ENCODE data around the gene TPPP3.

DNA sequence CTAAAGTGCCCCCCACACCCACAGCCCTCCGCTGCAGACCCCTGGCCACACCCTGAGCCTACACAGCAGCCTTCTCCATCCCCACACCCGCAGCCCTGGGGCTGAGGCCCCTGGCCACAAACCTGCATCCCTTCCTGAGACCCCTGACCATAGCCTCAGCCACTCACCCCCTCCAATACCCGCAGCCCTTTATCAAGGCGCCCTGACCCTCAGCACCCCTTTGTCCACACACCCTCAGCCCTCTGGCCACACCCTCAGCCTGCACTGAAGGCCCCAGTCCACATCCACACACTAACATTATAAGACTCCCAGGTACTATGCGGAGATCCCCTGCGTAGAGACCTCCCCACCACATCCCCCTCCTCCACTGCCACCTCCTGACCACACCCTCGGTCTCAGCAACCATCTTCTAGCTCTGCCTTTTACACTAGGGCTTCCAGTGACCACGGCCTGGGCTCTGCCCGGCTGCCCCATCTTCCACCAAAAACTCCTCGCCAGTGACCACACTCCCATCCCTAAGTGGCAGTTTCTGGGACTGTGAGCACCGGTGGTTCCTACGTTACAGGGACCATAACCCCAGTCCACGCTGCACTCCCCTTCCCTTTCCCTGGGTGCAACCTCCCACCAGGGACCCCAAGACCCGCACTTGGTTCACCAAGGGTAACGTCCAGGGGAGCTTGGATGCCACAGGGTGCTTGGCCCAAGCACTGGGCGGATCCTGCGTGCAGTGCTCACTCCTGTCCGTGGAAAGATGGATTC, 818 bp downstream of the TPPP3 start:
- no peak for TF ChIP-seq GABPA (tag; conservative IDR thresholded peaks at IDR 0.05; ENCODE audit: low read depth)
- TF ChIP-seq NCOA1 (IDR thresholded peaks at IDR 0.05; ENCODE audit: low read depth) = no peak
- no peak for TF ChIP-seq POLR2A (conservative IDR thresholded peaks at IDR 0.05)
- TF ChIP-seq E2F3 (CRISPR knock-in tag; IDR thresholded peaks at IDR 0.05) = no peak
- TF ChIP-seq, protein P1, sequence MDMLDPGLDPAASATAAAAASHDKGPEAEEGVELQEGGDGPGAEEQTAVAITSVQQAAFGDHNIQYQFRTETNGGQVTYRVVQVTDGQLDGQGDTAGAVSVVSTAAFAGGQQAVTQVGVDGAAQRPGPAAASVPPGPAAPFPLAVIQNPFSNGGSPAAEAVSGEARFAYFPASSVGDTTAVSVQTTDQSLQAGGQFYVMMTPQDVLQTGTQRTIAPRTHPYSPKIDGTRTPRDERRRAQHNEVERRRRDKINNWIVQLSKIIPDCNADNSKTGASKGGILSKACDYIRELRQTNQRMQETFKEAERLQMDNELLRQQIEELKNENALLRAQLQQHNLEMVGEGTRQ (CRISPR knock-in tag; IDR thresholded peaks at IDR 0.05) = no peak
- TF ChIP-seq, protein P2, sequence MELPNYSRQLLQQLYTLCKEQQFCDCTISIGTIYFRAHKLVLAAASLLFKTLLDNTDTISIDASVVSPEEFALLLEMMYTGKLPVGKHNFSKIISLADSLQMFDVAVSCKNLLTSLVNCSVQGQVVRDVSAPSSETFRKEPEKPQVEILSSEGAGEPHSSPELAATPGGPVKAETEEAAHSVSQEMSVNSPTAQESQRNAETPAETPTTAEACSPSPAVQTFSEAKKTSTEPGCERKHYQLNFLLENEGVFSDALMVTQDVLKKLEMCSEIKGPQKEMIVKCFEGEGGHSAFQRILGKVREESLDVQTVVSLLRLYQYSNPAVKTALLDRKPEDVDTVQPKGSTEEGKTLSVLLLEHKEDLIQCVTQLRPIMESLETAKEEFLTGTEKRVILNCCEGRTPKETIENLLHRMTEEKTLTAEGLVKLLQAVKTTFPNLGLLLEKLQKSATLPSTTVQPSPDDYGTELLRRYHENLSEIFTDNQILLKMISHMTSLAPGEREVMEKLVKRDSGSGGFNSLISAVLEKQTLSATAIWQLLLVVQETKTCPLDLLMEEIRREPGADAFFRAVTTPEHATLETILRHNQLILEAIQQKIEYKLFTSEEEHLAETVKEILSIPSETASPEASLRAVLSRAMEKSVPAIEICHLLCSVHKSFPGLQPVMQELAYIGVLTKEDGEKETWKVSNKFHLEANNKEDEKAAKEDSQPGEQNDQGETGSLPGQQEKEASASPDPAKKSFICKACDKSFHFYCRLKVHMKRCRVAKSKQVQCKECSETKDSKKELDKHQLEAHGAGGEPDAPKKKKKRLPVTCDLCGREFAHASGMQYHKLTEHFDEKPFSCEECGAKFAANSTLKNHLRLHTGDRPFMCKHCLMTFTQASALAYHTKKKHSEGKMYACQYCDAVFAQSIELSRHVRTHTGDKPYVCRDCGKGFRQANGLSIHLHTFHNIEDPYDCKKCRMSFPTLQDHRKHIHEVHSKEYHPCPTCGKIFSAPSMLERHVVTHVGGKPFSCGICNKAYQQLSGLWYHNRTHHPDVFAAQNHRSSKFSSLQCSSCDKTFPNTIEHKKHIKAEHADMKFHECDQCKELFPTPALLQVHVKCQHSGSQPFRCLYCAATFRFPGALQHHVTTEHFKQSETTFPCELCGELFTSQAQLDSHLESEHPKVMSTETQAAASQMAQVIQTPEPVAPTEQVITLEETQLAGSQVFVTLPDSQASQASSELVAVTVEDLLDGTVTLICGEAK (IDR thresholded peaks at IDR 0.05) = no peak
- TF ChIP-seq, protein P2 (CRISPR knock-in tag; IDR thresholded peaks at IDR 0.05) = no peak
- TF ChIP-seq NONO (IDR thresholded peaks at IDR 0.05; ENCODE audit: low read depth in 2 of 2, low read length in 1 of 2) = no peak
- no peak for TF ChIP-seq TARDBP (IDR thresholded peaks at IDR 0.05)
- no peak for TF ChIP-seq CBX5 (IDR thresholded peaks at IDR 0.05; ENCODE audit: borderline replicate concordance, low read depth)

Measured in K562 (cell line).